ENCODE measurements around the gene RAP1GAP2. TPM values are rescaled to one million over a fixed set of nuclear protein-coding genes. Genes with fewer than 3 reads are reported as not detected.

The RAP1GAP2 gene
- total RNA-seq, 2 donors from 2014 or later: 28.9 to 48.3 TPM

DNA sequence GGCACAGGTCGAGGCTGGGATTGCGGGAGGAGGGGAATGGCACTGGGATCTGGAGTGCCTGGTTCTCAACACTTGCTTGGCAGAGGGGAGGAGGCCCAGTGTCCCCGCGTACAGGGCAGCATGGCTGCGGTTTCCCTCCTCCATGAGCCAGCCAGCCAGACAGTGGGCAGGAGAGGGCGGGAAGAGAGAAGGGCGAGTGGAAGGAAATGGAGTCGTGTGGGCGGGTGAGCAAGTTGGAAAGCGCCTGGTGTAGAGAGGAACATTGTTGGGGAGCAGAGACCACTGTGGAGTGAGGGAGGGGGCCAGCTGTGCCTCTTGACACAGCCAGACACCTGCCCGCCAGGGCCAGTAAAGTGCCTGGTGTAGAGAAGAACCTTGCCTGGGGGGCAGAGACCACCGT lies 136.7 kb downstream of the RAP1GAP2 start:
- DNase-seq (ENCODE audit: low spot score): no peak
- WGBS: 60% methylated on average over 12 of the region's 12 CpGs
- no peaks in the 10 kb centered on the region for H3K4me1 ChIP-seq (replicated peaks)
- TF ChIP-seq, protein P1, sequence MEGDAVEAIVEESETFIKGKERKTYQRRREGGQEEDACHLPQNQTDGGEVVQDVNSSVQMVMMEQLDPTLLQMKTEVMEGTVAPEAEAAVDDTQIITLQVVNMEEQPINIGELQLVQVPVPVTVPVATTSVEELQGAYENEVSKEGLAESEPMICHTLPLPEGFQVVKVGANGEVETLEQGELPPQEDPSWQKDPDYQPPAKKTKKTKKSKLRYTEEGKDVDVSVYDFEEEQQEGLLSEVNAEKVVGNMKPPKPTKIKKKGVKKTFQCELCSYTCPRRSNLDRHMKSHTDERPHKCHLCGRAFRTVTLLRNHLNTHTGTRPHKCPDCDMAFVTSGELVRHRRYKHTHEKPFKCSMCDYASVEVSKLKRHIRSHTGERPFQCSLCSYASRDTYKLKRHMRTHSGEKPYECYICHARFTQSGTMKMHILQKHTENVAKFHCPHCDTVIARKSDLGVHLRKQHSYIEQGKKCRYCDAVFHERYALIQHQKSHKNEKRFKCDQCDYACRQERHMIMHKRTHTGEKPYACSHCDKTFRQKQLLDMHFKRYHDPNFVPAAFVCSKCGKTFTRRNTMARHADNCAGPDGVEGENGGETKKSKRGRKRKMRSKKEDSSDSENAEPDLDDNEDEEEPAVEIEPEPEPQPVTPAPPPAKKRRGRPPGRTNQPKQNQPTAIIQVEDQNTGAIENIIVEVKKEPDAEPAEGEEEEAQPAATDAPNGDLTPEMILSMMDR (IDR thresholded peaks at IDR 0.05): no peak
- TF ChIP-seq POLR2AphosphoS5 (IDR thresholded peaks at IDR 0.05): no peak
- no peak for TF ChIP-seq POLR2A (IDR thresholded peaks at IDR 0.05)
- H3K4me3 ChIP-seq: no peak overlapping the region
- no peaks in the 10 kb centered on the region for H3K36me3 ChIP-seq
- H3K27ac ChIP-seq: no peak overlapping the region
- H3K9me3 ChIP-seq: no peaks in the 10 kb centered on the region
- no peaks in the 10 kb centered on the region for H3K27me3 ChIP-seq (replicated peaks; ENCODE audit: insufficient read depth)
- intact Hi-C loops (cut with DNase I): no loop called here

DNA sequence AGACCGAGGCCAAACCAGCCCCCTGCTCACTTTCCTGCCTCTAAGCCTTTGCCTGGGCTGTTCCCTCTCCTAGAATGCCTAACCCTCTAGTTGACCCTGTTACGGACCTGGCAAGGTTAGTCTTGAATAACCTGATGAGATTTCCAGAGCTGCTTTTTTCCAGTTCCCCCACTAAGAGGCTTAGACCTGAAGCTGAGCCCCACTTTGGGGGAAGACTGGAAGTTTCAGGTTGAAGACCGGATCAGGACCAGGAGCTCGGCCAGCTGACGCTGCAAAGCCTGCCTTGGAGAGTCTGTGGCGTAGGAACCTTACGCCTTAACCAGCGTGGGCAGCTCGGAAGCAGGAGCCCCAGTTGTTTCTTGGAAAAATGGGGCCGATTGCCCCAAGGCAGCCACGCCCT lies 137.4 kb downstream of the RAP1GAP2 start:
- Histone ChIP-seq H3K27ac (no peak overlapping the region), H3K36me3 (no peaks in the 10 kb centered on the region), H3K27me3 (replicated peaks; ENCODE audit: insufficient read depth) (no peaks in the 10 kb centered on the region), H3K9me3 (no peaks in the 10 kb centered on the region), H3K4me1 (replicated peaks) (no peaks in the 10 kb centered on the region), H3K4me3 (no peak overlapping the region)
- 86% methylated on average over 11 of the region's 11 CpGs for WGBS
- intact Hi-C loops (cut with DNase I): no loop called here
- no peak for DNase-seq (ENCODE audit: low spot score)
- TF ChIP-seq POLR2A (IDR thresholded peaks at IDR 0.05): no peak
- TF ChIP-seq, protein P1 (IDR thresholded peaks at IDR 0.05): no peak

GRCh38 chr17:2935632-2936031 lies 139.4 kb downstream of the RAP1GAP2 start:
- Histone ChIP-seq H3K36me3 (no peaks in the 10 kb centered on the region), H3K4me1 (replicated peaks) (no peaks in the 10 kb centered on the region), H3K27me3 (replicated peaks; ENCODE audit: insufficient read depth) (no peaks in the 10 kb centered on the region), H3K4me3 (no peak overlapping the region), H3K9me3 (no peaks in the 10 kb centered on the region), H3K27ac (no peak overlapping the region)
- intact Hi-C loops (cut with DNase I): no loop called here
- no peak for TF ChIP-seq POLR2A (IDR thresholded peaks at IDR 0.05)
- TF ChIP-seq, protein P1 (IDR thresholded peaks at IDR 0.05): no peak
- no peak for TF ChIP-seq POLR2AphosphoS5 (IDR thresholded peaks at IDR 0.05)
- DNase-seq (ENCODE audit: low spot score): no peak
- 84% methylated on average over 21 of the region's 21 CpGs for WGBS

- TF ChIP-seq POLR2A (IDR thresholded peaks at IDR 0.05): no peak
- TF ChIP-seq POLR2AphosphoS5 (IDR thresholded peaks at IDR 0.05): no peak
- TF ChIP-seq, protein P1 (IDR thresholded peaks at IDR 0.05): no peak
- Histone ChIP-seq H3K36me3 (no peaks in the 10 kb centered on the region), H3K4me1 (replicated peaks) (no peaks in the 10 kb centered on the region), H3K27ac (no peak overlapping the region), H3K9me3 (no peaks in the 10 kb centered on the region), H3K4me3 (no peak overlapping the region), H3K27me3 (replicated peaks; ENCODE audit: insufficient read depth) (no peaks in the 10 kb centered on the region)
- intact Hi-C loops (cut with DNase I): no loop called here
- DNase-seq (ENCODE audit: low spot score): no peak
- WGBS: 84% methylated on average over 5 of the region's 5 CpGs
Observed at GRCh38 chr17:2936351-2936750, 140.1 kb downstream of the RAP1GAP2 start.

- intact Hi-C loops (cut with DNase I): no loop called here
- 86% methylated on average over 7 of the region's 7 CpGs for WGBS
- H3K27me3 ChIP-seq (replicated peaks; ENCODE audit: insufficient read depth): no peaks in the 10 kb centered on the region
- H3K36me3 ChIP-seq: no peaks in the 10 kb centered on the region
- TF ChIP-seq POLR2AphosphoS5 (IDR thresholded peaks at IDR 0.05) (no peak), POLR2A (IDR thresholded peaks at IDR 0.05) (no peak)
- TF ChIP-seq, protein P1 (IDR thresholded peaks at IDR 0.05): no peak
- no peak overlapping the region for H3K27ac ChIP-seq
- H3K4me3 ChIP-seq: no peak overlapping the region
- no peaks in the 10 kb centered on the region for H3K4me1 ChIP-seq (replicated peaks)
- H3K9me3 ChIP-seq: no peaks in the 10 kb centered on the region
- DNase-seq (ENCODE audit: low spot score): no peak
Observed at GRCh38 chr17:2936771-2937321, 140.6 kb downstream of the RAP1GAP2 start.
